Inferior parietal cortex (tissue), 1 donor: Measurements from ENCODE around the gene ZNF561.
A peak's percentile ranks its signal among the peaks of the same experiment; 100 is the strongest.
"Not testable (repeated sequence)": the region's sequence is repeated elsewhere in the genome, so short reads cannot be mapped to it uniquely, and the experiment has no call there.

Source experiments
- DNase-seq: peaks from one replicate; pipeline ENCODE4 v3.0.0-alpha.2; 2016; ENCODE audit errors: extremely low spot score

The ZNF561 gene

GRCh38 chr19:9621156-9622037 is at the start of gene ZNF561:
TSS of gene ZNF561 (minus strand) at chr19:9621232. CDS start at chr19:9619456, 1,776 bp downstream.
- peak; percentile 90 for DNase-seq

- DNase-seq, result no peak
Measured at GRCh38 chr19:9668544-9668943, 47.5 kb upstream of the ZNF561 start.

- DNase-seq, result no peak
Measured at GRCh38 chr19:9667898-9668297, 46.9 kb upstream of the ZNF561 start.

- no peak for DNase-seq
Measured at GRCh38 chr19:9658769-9659168, 37.7 kb upstream of the ZNF561 start.

GRCh38 chr19:9653066-9653555 is 32.1 kb upstream of the ZNF561 start:
- not testable (repeated sequence) for DNase-seq

GRCh38 chr19:9651464-9651863 is 30.4 kb upstream of the ZNF561 start:
- not testable (repeated sequence) for DNase-seq

- DNase-seq, result no peak
Measured at GRCh38 chr19:9650345-9650744, 29.3 kb upstream of the ZNF561 start.

GRCh38 chr19:9645472-9645871 is 24.4 kb upstream of the ZNF561 start:
- DNase-seq, result no peak

GRCh38 chr19:9644472-9644871 is 23.4 kb upstream of the ZNF561 start:
- DNase-seq, result no peak

GRCh38 chr19:9641810-9642209 is 20.8 kb upstream of the ZNF561 start:
- DNase-seq, result no peak

GRCh38 chr19:9640956-9641355 is 19.9 kb upstream of the ZNF561 start:
- DNase-seq, result no peak

GRCh38 chr19:9636018-9636417 is 15.0 kb upstream of the ZNF561 start:
- DNase-seq, result no peak

GRCh38 chr19:9627856-9628255 is 6.8 kb upstream of the ZNF561 start:
- DNase-seq, result no peak

- DNase-seq, result no peak
Measured at GRCh38 chr19:9622531-9622930, 1.5 kb upstream of the ZNF561 start.

- no peak for DNase-seq
Measured at GRCh38 chr19:9620842-9621155, 233 bp downstream of the ZNF561 start.

- DNase-seq, result no peak
Measured at GRCh38 chr19:9615844-9616243, 5.2 kb downstream of the ZNF561 start.

- no peak for DNase-seq
Measured at GRCh38 chr19:9610484-9611113, 10.4 kb downstream of the ZNF561 start.

- DNase-seq, result no peak
Measured at GRCh38 chr19:9608912-9609311, 12.1 kb downstream of the ZNF561 start.

- no peak for DNase-seq
Measured at GRCh38 chr19:9597027-9597426, 24.0 kb downstream of the ZNF561 start.

GRCh38 chr19:9586764-9587163 is 34.3 kb downstream of the ZNF561 start:
- peak; percentile 70 for DNase-seq

GRCh38 chr19:9584073-9584833 is 36.8 kb downstream of the ZNF561 start, which contains the start of gene ZNF121:
TSS of gene ZNF121 (minus strand) at chr19:9584504. CDS start at chr19:9568097, 16,407 bp downstream.
- peak; percentile 94 for DNase-seq

- not testable (repeated sequence) for DNase-seq
Measured at GRCh38 chr19:9582081-9582725, 38.8 kb downstream of the ZNF561 start.
